Upper lobe of left lung (tissue), 6 donors: ENCODE results near the gene ATP8B1. TPM values are rescaled to one million over a fixed set of nuclear protein-coding genes. Genes with fewer than 3 reads are reported as not detected.
A peak's percentile ranks its signal among the peaks of the same experiment; 100 is the strongest.

Experiments
- ATAC-seq, 2 donors: fragments of 200-7000 bp; cut with Tn5 transposase; one replicate each; pipeline ENCODE4 v1.9.1; 2022; ENCODE audit warnings: mild to moderate bottlenecking in 2 of 2, moderate library complexity in 2 of 2; ENCODE audit not compliant: low FRiP score in 2 of 2
- DNase-seq, 2 donors: peaks; one replicate each; pipeline ENCODE4 v3.0.0-alpha.2; 2019 to 2020
- H3K27ac ChIP-seq, 4 donors: fragments of 200-600 bp; sonication (generic); one replicate each; pipeline ENCODE4 v1.5.1; 2016 to 2019
- H3K27me3 ChIP-seq, 4 donors: fragments of 200-600 bp; sonication (generic); one replicate each; pipeline ENCODE4 v1.5.1; 2017 to 2019
- H3K36me3 ChIP-seq, 4 donors: fragments of 200-600 bp; sonication (generic); one replicate each; pipeline ENCODE4 v1.5.1; 2016 to 2019
- H3K4me1 ChIP-seq, 4 donors: fragments of 200-600 bp; sonication (generic); one replicate each; pipeline ENCODE4 v1.5.1; 2018 to 2019
- H3K4me3 ChIP-seq, 4 donors: fragments of 200-600 bp; sonication (generic); one replicate each; pipeline ENCODE4 v1.5.1; 2017 to 2019; ENCODE audit warnings: mild to moderate bottlenecking in 2 of 4, moderate library complexity in 1 of 4
- H3K9me3 ChIP-seq, 4 donors: fragments of 200-600 bp; sonication (generic); one replicate each; pipeline ENCODE4 v1.5.1; 2018 to 2019
- CTCF ChIP-seq, 6 experiments: fragments of 450-650 bp in 4 of 6; fragments of 200-600 bp in 2 of 6; sonication (generic) in 2 of 6; IDR thresholded peaks; one replicate each; pipeline ENCODE4 v1.5.1; 2016 to 2019; ENCODE audit warnings: antibody characterized with exemption in 6 of 6
- EP300 ChIP-seq, 4 donors: sonication (generic); formaldehyde crosslinking; IDR thresholded peaks; one replicate each; pipeline ENCODE4 v1.5.1; 2017; ENCODE audit warnings: antibody characterized with exemption in 4 of 4, control low read depth in 2 of 4
- POLR2A ChIP-seq, 4 donors: fragments of 450-650 bp; IDR thresholded peaks; one replicate each; pipeline ENCODE4 v1.5.1; 2016 to 2017; ENCODE audit warnings: antibody characterized with exemption in 4 of 4, mild to moderate bottlenecking in 2 of 4
- POLR2AphosphoS5 ChIP-seq, 2 donors: sonication (generic); formaldehyde crosslinking; IDR thresholded peaks; one replicate each; pipeline ENCODE4 v1.5.1; 2017; ENCODE audit warnings: antibody characterized with exemption in 2 of 2
- WGBS, 2 donors: methylation state at CpG; one replicate each; pipeline ENCODE4 v1.1.5; 2017 to 2018; 5-methylcytosine and 5-hydroxymethylcytosine counted together
- total RNA-seq, 6 donors: library from RNA; depleted of rRNA in 4 of 6; stranded (reverse); fragments of >200 nt in 4 of 6; gene quantifications; one replicate each; pipeline versions ENCODE4 v1.1.0 to v1.2.1, GENCODE V29; 2016 to 2021
- donor health status: DM: no; HTN: no; CAD: no; lungs with moderate emphysema.
- donor health status: DM: no; HTN: yes; CAD: no; lungs with severe emphysema.

The ATP8B1 gene
- total RNA-seq, 6 donors from 2014 or later = 19.6 to 36.5 (median 26.0) TPM

DNA sequence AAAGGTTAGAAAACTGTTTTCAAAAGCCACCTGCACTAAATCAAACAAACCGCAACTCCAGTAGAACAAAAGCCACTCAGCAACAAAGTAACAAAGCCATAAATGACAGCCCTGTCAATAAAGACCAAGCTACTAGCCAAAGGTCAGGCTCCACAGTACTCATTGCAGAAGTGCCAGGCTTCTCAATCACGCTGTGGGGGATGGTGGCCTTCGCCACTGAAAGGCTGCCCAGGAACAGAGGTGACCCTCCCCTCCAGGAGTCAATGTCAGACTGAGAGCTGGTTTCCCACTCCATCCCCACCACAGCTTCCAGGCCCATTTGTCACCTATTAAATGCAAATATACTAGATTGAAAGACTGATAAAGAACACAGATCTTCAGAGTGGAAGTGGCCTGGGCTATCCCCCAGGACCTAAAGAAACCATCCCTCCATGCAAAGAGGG lies 5.9 kb downstream of the ATP8B1 start:
- Histone ChIP-seq H3K4me1 (peaks cover 14 to 64% (median 24%) of the 10 kb centered on the region in 4 donors), H3K27me3 (no peaks in the 10 kb centered on the region), H3K9me3 (no peaks in the 10 kb centered on the region), H3K4me3 (no peak overlapping the region), H3K27ac (no peak overlapping the region), H3K36me3 (no peaks in the 10 kb centered on the region)
- TF ChIP-seq POLR2A (IDR thresholded peaks at IDR 0.05) = no peak
- TF ChIP-seq EP300 (IDR thresholded peaks at IDR 0.05) = no peak
- TF ChIP-seq CTCF (IDR thresholded peaks at IDR 0.05) = no peak
- no peak for TF ChIP-seq POLR2AphosphoS5 (IDR thresholded peaks at IDR 0.05)
- ATAC-seq = peak in 1 of 2 donors; percentile 43
- WGBS, 2 donors = 45 to 73% methylated on average over 2 to 3 of the region's 3 CpGs
- DNase-seq = peak in 1 of 2 donors; percentile 70

DNA sequence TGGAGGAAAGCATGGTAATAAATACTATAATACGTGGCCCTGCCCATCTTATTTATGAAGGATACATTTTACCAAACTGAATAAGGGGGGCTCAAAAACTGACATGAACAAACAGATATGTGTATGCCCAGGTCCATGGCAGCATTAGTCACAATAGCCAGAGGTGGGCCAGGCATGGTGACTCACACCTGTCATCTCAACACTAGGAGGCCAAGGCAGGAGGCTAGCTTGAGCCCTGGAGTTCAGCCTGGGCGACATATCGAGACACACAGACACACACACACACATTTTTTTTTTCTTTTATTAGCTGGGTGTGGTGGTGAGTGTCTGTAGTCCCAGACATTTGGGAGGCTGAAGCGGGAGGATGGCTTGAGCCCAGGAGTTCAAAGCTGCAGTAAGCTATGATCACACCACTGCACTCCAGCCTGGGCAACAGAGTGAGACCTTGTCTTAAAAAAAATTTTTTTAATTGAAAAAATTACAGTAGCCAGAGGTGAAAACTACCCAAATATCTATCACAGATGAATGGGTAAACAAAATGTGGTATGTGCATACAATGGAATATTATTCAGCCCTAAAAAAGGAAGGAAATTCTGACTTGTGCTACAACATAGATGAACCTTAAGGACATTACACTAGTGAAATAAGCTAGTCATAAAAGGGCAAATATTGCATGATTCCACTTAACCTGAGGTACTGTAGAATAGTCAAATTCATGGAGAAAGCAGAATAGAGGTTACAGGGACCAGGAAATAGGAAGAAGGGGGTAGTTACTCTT lies 8.0 kb downstream of the ATP8B1 start:
- no peak for TF ChIP-seq CTCF (IDR thresholded peaks at IDR 0.05)
- no peak for TF ChIP-seq POLR2A (IDR thresholded peaks at IDR 0.05)
- TF ChIP-seq EP300 (IDR thresholded peaks at IDR 0.05) = no peak
- no peak for TF ChIP-seq POLR2AphosphoS5 (IDR thresholded peaks at IDR 0.05)
- H3K9me3 ChIP-seq = no peaks in the 10 kb centered on the region
- H3K27ac ChIP-seq = no peak overlapping the region
- no peaks in the 10 kb centered on the region for H3K27me3 ChIP-seq
- H3K4me3 ChIP-seq = no peak overlapping the region
- WGBS, 2 donors = 86 to 95% methylated on average over 4 of the region's 4 CpGs
- H3K36me3 ChIP-seq = no peaks in the 10 kb centered on the region
- DNase-seq (no peak), ATAC-seq (no peak)
- H3K4me1 ChIP-seq = peaks cover 18 to 50% (median 25%) of the 10 kb centered on the region in 4 donors

GRCh38 chr18:57793302-57793986 lies 9.7 kb downstream of the ATP8B1 start:
- H3K4me1 ChIP-seq = peaks cover 24 to 56% (median 34%) of the 10 kb centered on the region in 4 donors
- no peaks in the 10 kb centered on the region for H3K9me3 ChIP-seq
- H3K27me3 ChIP-seq = no peaks in the 10 kb centered on the region
- TF ChIP-seq EP300 (IDR thresholded peaks at IDR 0.05) (no peak), POLR2A (IDR thresholded peaks at IDR 0.05) (no peak), CTCF (IDR thresholded peaks at IDR 0.05) (no peak), POLR2AphosphoS5 (IDR thresholded peaks at IDR 0.05) (no peak)
- DNase-seq (peak in 1 of 2 donors; percentile 46), ATAC-seq (peak in 1 of 2 donors; percentile 47)
- no peaks in the 10 kb centered on the region for H3K36me3 ChIP-seq
- peak overlapping the region; percentile 16 to 71 (median 46) for H3K27ac ChIP-seq
- 43 to 46% methylated on average over 3 of the region's 3 CpGs for WGBS, 2 donors
- H3K4me3 ChIP-seq = peak overlapping the region in 1 of 4 donors; percentile 3

DNA sequence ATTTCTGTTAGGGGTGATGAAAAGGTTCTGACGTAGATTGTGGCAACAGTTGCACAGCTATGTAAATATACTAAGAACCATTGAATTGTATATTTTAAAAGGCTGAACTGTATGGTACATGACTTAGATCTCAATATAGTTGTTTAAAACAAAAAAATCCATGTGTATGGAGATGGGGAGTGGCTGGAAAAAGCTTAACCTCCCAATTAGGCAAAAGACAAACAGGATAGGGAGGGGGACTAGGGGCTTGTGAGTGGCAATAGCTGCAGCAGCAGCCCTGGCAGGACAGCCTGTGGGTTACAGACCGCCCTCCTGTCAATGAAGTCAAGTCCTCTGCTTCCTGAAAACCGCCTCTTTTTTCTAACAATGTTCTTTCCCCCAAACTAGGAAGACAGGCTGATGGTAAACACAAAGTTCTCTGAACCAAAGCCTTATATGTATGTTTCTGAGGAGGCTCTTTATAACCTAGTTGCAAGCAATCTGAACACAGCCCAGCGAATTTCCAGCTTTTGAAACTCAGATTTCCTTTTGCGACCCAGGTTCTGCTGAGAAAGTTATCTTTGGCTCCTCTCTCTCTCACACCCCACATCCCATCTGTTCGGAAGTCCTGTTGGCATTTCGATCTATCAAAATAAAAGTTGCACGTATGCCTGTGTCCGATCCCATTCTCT lies 10.3 kb downstream of the ATP8B1 start:
- WGBS, 2 donors = 22 to 27% methylated on average over 9 of the region's 9 CpGs
- peak in 1 of 2 donors; percentile 36 for DNase-seq
- no peak for ATAC-seq
- H3K27ac ChIP-seq = peak overlapping the region; percentile 16 to 71 (median 46)
- H3K36me3 ChIP-seq = no peaks in the 10 kb centered on the region
- no peaks in the 10 kb centered on the region for H3K9me3 ChIP-seq
- H3K27me3 ChIP-seq = no peaks in the 10 kb centered on the region
- H3K4me3 ChIP-seq = peak overlapping the region in 2 of 4 donors; percentile 2 to 3
- TF ChIP-seq EP300 (IDR thresholded peaks at IDR 0.05) (no peak), POLR2AphosphoS5 (IDR thresholded peaks at IDR 0.05) (no peak), POLR2A (IDR thresholded peaks at IDR 0.05) (peak in 1 of 4 donors; percentile 16), CTCF (IDR thresholded peaks at IDR 0.05) (no peak)
- peaks cover 24 to 57% (median 38%) of the 10 kb centered on the region in 4 donors for H3K4me1 ChIP-seq
